ENCODE measurements around the gene POLA2.

POLA2 gene

GRCh38 chr11:65288706-65289536 is 27.2 kb downstream of the POLA2 start:
- no peak for DNase-seq

GRCh38 chr11:65290448-65291165 is 28.8 kb downstream of the POLA2 start:
- no peak for DNase-seq

DNA sequence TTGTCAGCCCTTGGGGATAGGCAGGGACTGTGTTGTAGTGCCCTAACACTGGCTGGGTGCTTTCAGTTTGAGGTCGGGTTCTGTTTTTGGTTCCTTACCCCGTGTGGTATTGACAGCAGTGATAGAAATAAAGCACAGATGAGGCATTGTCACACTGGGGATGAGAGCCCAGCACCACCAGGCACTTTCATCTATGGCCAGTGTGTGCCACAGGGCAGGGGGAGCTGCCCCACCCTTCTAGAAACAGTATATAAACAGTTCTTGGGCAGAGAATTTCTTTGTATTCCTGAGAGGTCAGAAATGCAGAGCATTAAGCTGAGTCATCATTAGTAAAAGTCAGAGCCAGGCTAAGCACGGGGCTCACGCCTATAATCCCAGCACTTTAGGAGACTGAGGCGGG is 29.9 kb downstream of the POLA2 start:
- no peak for DNase-seq

DNA sequence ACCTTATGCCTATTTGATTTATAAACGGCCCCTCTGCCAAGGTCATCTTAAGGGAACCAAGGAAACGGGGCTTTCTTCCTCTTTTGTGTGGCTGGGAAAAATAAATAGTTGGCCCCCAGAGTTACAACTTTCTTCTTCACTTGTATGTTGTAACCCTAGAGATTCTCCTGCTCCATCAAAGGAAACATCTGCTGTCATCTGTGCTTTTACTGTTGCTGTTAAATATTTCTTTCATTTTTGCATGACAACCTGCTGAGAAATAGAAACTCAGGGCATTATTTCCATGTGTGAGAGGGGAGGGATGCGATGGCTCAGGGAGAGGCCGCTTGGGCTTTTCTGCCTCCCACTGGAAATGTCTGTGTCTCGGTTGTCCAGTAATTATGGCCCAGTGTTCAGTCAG is 31.1 kb downstream of the POLA2 start:
- no peak for DNase-seq

- no peak for DNase-seq
Observed at GRCh38 chr11:65293909-65294381, 32.2 kb downstream of the POLA2 start.

GRCh38 chr11:65295001-65295400 is 33.2 kb downstream of the POLA2 start:
- no peak for DNase-seq

GRCh38 chr11:65295571-65296341 is 34.0 kb downstream of the POLA2 start:
- DNase-seq = no peak

DNA sequence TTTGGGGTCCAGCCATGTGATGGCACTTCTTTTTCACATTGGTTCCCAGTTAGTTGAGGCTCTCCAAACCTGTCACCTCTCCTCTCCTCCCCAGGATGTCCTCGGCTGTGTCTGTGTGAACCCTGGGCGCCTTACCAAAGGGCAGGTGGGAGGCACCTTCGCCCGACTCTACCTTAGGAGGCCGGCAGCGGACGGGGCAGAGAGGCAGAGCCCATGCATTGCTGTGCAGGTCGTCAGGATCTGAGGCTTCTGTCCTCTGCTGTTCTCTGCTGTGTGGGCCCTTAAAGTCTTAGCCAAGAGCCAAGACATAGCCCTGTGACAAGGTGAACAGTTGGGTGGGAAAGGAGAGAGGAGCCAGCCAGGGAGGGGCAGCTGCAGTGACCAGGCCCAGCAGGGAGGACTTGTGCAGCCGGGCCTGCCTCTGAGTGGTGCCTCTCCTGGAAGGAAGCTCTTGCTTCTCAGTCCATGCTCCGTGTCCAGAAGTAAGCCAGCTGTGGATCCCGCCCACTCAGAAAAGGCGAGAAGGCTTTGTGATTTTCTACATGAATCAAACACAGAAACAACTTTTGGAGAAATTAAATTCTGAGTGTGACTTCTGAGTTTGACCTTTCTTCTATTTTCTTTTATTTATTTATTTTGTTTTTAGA is 35.4 kb downstream of the POLA2 start:
- no peak for DNase-seq

DNA sequence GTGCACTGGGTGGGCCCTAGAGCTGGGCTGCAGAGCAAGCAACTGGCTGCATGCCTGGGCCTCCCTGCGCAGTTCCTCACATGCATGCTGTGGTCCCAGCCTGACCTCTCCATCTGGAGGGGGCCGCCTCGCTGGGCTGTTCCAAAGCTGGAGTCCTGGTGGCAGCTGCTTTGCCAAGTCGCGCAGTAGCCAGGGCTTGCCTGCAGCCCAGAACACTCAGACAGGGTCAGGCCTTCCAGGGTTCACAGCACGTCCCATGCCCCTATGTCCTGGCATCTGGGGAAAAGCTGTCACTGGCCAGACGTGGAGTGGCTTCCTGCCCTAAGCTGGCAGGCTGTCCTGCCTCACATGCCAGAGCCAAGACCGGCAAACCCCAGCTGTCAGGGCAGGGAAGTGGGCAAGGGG is 36.4 kb downstream of the POLA2 start:
- no peak for DNase-seq

GRCh38 chr11:65298655-65299179 is 37.0 kb downstream of the POLA2 start:
- DNase-seq = no peak

DNA sequence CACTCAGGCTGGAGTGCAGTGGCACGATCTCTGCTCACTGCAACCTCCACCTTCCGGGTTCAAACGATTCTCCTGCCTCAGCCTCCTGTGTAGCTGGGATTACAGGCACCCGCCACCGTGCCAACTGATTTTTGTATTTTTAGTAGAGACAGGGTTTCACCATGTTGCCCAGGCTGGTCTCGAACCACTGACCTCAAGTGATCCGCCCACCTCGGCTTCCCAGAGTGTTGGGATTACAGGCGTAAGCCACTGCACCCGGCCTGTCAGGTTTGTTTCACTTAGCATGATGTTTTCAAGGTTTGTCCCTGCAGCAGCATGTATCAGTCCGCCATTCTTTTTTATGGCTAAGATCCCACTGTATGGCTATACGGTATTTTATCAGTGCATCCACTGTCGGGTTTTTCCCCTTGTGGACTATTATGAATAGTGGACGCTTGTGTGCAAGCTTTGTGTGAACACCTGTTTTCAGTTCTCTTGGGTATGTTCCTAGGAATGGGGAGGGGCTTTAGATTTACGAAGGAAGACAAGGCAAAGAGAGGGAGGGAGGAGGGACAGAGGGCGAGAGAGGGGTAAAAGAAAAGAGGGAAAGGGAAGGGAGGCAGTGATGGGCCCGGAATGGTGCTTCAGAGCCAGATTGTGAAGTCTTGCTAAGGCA is 39.0 kb downstream of the POLA2 start:
- no peak for DNase-seq

- no peak for DNase-seq
Observed at GRCh38 chr11:65301491-65302329, 39.9 kb downstream of the POLA2 start.

- no peak for DNase-seq
Observed at GRCh38 chr11:65303555-65303954, 41.8 kb downstream of the POLA2 start.

DNA sequence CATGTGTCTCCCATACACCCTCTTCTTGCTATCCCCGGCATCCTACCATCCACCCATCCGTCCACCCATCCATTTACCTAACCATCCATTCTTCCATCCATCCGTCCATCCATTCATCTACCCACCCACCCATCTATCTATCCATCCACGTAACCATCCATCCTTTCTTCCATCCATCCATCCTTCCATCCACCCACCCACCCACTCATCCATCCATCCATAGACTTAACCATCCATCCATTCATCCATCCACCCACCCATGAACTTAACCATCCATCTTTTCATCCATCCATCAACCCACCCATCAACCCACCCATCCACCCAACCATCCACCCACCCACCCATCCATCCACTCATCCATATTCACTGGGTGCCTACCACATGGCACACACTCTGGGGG is 42.3 kb downstream of the POLA2 start:
- DNase-seq = no peak

DNA sequence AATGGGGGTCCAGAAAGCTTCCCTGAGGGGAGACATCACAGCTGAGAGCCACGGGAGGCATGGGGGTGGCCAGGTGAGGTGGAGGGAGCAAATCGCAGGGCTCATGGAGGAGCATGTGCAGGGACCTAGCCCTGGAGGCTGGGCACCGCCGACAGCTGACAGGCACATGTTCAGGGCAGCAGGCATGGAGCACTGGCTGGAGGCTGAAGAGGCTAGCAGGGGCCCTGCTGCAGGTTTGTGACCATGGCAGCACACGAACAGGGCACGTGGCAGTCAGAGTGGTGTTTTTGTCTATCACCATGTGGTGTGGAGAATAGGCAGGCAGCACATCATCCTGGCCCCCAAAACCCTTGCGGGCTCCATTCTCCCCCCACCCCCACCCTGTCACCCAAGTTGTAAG is 42.9 kb downstream of the POLA2 start:
- no peak for DNase-seq

DNA sequence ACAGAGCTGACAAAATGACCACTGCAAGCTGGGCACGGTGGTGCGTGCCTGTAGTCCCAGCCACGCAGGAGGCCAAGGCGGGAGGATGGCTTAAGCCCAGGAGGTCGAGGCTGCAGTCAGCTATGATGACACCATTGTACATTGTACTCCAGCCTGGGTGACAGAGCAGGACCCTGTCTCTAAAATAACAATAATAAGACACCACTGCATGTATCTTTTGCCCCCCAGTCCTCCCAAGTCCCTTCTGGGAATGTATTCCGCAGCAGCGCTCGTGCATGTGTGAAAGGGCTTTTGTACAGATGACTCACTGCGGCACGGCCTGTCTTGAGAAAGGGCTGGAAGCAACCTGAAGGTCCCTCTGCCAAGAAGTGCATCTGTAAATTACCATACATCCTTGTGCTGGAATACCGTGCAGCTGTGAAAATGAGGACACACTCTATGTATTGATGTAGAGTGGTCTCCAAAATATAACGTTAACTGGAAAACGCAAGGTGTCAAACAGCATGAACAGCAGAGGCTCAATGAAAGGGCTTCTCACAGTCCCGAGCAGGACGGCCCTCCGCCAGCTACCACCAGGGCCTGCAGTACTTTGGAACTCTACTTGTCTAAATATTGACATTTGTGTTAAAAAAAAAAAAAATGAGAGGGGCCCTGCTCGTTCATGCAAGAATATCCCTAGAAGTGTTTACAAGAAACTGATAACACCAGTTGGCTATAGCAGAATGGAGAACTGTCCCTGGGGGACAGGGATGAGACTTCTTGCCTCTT is 43.9 kb downstream of the POLA2 start:
- DNase-seq = no peak

DNA sequence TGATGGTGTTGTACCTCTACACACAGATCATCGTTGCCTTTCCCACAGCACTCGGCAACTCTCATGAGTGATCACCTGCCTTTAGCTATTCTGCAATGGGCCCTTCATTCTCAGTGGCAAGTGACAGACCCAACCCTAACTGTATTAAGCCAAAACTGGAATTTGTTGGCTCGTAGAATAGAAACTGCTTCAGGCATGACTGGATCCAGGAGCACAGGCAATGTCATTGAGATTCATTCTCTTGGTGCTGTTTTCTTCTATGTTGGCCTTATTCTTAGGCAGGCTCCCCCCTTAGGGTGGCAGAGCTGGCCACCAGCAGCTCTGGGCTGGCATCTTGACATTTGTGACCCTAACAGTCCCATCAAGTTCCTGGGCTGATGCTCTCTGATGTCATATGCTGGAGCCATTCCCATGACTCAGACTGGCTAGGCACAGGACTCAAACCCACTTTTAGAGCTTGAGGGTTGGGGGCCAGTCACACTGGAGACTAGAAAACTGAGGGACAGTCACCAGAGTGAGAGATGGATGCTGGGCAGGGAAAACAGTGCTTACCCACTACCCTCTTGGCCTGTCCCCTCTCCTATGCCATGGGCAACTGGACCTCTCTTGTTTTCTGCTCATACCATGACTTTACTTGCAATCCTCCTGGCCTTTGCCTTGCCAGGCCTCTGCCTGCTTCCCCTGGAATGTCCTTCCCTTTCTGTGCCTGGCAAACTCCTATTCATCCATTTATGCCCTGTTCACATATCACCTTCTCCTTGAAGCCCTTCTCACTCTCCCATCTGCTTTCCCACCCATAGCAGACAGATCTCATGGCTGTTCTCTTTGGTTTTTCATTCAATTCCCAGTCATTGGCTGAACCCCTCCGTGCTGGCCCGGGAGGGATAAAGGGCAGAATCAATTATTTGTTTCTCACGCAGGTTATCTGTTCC is 45.8 kb downstream of the POLA2 start:
- DNase-seq = no peak

GRCh38 chr11:65308281-65308891 is 46.6 kb downstream of the POLA2 start:
- no peak for DNase-seq

- no peak for DNase-seq
Observed at GRCh38 chr11:65309006-65309405, 47.2 kb downstream of the POLA2 start.
